ENCODE data around the gene FNDC3B.
A peak's percentile ranks its signal among the peaks of the same experiment; 100 is the strongest.

Gene FNDC3B

DNA sequence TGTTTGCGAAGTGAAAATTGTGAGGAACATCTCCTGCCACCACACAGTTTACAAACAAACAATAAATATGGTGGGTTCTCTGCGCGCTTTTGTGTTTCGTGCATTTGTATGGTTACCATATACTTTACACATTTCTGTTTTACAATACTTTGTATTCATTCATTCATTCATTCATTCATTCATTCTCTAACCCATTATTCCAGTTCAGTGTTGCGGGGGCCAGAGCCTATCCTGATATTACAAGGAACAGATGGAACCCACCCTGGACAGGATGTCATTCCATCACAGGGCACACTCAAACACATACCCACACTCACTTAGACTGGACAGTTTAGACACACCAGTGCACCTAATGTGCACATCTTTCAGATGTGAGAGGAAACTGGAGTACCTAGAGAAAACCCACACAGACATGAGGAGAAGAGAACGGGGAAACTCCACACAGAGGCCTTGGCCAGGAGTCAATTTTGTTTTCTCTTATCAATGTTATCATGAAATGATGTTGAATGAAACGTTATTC, 160.5 kb downstream of the FNDC3B start:
- no peak for DNase-seq

DNA sequence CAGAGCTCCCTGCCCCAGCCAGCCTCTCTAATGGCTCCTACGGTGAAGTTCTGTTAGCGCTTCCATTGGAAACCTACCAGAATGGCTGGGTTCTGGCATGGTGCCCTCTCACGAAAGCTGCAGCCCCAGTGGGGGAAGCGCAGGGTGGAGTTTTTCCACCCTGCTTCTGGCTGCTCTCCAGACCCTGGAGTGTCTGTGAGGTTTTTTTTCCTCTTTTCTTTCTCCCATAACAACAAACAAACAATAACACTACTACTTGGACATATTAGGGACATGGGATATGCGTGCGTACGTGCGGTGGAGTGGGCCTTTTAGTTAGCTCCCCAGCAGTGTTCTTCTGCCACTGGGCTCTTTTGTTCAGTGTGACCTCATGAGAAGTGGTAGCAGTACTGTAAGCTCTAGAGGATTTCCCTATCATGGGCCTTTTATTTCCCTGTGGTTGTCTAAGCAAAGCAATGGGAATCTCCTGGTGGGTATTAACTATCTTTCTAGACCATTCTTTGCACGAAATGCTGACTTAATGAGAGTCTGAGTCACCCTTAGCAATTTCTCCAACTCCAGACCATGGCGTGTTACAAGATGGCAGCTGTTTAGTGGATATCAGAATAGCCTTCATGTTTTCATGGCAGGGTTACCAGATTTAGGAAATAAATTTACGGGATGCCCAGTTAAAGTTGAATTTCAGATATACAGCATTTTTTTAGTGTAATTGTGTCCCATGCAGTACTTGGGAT, 161.9 kb downstream of the FNDC3B start:
- DNase-seq: peak; percentile 54

GRCh38 chr3:172201870-172202236, 162.5 kb downstream of the FNDC3B start:
- DNase-seq: no peak

- DNase-seq: no peak
These were observed 163.4 kb downstream of the FNDC3B start for GRCh38 chr3:172202797-172203196.

DNA sequence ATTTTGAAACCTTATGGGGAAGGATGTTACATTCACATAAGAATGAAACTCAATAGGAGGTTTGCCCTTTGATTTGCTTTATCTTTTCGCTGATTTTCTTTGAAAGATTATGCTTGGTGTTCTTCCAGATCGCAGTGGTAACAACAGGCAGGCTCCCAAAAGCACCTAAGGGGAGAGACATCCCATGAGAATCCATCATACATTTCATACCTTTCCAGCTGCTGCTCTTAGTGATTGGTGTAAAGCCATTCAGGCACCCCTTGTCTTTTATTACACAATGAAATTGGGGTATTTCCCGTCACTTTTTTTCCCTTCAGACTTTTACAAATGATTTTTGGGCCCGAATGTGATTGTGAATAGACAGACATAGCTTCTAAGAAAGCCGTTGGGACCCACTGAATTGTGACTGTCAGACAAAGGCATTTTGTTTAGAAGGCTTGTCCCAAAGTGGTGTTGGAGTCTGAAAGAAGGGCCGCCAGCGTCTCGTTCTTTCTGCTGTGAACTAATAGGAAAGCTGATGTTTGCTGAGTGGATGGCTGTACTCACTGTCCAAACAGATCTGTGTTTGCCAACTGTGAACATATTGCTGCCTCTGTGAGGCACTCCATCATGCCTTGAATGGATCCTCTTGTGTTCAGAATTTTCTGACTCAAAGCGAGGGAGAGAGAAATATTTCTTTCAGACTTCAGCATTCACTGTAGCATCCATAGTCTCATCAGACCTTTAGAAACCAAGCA, 164.3 kb downstream of the FNDC3B start:
- DNase-seq: peak; percentile 57

DNA sequence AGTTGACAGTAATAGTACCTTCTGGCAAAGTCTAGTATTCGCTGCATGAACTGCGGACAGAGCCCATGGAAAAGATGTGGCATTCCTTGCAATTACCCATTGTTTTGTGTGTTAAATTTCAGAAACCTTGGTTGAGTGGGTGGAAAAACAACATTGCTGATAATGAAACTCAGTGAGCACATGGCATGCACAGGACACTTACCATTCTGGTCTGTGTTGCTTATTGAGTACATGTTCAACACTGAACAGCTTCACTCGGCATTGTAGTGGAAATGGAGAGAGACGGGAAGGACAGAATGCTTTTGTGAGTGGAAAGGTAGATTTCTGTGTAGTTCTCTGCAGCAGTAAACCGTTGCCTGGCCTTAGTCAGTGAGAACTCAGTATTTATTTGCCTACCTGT, 165.3 kb downstream of the FNDC3B start:
- no peak for DNase-seq

DNA sequence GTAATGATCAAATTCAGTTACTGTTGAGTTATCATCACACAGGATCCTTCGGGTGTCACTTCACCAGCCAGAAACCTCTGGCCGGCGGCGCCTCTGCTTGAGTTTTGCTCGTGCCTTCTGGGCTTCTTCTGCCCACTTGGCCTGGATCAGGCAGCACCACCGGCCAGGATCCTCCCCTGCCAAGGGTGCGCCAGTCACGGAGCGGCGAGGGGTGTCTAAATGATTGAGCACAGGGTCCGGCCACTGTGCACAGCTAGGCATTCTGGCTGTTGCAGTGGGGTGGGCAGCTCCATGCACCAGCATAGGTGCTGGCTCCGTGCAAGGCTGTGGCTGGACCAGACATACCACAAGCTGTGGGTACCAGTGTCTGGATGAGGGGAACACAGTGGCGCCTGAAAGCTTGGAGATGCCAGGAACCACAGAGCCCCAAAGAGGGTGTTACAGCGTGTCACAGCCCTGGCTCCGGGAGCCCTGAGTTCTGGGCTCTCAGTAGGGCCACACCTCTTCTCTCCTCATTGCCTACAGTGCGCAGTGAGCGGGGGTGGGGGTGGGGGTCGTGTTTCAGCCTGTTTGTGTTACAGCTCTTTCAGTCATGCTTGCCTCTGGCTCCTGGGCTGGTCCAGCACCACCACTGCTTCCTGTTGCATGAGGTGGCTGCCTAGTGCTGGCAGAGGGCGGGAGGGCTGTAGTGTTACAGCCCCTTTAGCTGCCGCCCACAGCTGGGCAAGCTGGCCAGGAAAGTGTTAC, 169.4 kb downstream of the FNDC3B start:
- no peak for DNase-seq

- no peak for DNase-seq
These were observed 170.2 kb downstream of the FNDC3B start for GRCh38 chr3:172209333-172210321.

DNA sequence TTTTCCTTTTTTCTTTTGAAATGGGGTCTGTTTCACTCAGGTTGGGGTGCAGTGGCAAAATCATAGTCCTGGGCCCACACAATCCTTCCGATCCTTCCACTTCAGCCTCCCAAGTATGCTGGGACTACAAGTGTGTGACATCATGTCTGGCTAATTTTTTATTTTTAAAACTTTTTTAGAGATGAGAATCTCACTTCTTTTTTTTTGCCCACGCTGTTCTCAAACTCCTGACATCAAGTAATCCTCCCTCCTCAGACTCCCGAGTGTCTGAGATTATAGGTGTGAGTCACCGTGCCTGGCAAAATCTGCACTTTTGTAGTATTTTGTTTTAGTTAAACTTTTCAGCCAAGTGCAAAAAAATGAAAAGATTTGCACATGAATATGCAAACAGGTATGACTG, 171.0 kb downstream of the FNDC3B start:
- no peak for DNase-seq

DNA sequence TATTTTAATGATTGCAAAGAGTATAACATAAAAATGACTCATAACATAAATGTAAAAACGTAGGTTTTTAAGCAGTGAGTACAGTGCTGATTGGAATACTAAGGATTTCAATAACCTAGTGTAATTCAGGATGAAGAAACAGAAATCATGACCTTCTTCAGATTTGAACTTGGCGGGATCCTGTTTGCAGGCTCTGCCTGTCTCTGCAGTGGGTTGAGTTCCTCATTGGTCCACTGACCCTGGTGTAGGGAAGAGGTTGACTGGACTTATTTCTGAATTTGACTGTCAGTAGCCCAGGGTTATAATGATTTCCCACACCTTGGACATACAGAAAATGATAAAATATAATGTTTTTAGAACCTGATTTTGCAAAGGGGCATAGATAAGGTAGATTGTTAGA, 171.7 kb downstream of the FNDC3B start:
- no peak for DNase-seq

DNA sequence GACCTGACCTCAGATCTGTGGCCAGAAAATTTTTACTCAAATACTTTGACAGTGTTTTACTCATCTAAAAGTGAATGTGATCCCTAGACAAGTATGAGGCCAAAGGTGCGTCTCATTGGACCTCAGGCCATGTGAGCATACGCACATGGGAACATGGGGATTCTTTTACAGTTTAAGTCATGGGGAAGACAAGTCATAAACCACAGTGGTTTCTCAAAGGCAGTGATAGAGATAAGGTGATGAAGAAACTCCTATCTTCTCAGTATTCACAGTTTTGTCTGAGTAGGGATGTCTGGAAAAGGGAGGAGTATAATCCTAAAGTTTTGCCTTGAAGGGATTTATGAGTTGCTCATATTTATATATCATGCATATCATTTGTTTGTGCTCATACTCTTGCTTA, 173.8 kb downstream of the FNDC3B start:
- no peak for DNase-seq

DNA sequence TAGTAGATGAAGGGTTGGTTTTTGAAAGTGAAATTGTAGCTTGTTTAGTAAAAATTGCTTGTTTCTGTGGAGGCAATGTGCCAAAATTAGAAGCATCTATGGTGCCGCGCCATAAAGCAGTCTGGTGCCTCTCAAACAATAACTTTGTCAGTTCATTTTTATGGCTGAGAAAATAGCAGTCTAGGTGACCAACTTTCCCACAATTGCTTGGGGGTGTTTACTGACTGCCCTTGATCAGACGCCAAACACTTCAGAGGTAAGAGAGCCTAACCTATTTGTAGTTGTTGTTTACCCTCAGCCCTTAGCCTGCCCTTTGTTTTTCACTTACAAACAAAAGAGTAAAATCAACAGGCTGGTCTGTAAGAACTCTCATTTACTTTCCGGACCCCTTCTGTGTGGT, 174.5 kb downstream of the FNDC3B start:
- peak; percentile 80 for DNase-seq

DNA sequence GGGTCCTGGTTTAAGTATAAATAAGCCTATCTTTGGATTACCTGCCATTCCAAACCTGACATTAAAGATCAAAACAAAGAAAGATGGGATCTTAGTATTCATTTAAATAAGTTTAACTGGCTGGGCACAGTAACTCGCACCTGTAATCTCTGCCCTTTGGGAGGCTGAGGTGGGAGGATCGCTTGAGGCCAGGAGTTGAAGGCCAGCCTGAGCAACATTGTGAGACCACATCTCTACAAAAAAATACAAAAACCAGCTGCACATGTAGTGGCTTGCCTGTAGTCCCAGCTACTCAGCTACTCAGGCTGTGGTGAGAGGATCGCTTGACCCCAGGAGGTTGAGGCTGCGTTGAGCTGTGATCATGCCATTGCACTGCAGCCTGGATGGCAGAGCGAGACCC, 176.9 kb downstream of the FNDC3B start:
- no peak for DNase-seq

DNA sequence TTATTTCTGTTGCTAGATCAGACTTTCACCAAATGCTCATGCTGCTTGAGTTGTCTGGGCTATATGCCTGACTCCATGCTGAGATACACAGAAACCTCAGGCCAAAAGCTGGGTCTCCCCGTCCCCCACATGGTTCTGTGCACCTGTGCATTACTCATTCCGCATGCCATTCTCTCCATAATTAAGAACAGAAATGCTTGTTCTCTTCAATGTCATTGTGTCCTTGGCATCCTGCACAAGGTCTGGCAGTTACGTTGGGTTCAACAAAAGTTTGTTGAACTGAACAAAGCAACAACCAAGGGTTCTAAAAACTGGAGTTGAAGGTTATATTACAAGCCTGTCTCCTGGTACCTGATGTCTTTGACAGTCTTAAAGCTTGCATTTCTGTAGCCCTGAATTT, 177.5 kb downstream of the FNDC3B start:
- no peak for DNase-seq

DNA sequence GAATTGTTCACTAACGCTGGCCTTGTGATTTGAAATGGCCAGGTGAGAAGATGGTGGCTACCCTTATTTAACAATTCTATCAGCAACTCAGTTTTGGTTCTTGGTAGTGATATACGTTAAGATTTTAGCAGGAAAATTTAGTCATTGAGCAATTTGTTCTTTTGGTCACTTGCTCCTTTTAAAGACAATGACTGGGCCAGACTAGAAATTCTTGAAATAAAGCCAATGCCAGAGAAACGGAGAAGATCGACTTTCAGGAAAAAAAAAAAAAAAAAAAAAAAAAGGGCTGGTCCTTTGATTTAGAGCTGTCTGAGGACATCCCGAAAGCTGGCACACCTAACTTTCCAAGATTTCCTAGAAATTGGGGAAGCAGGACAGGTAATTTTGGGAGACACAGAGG, 178.5 kb downstream of the FNDC3B start:
- no peak for DNase-seq

GRCh38 chr3:172218350-172219323, 179.3 kb downstream of the FNDC3B start:
- DNase-seq: no peak

DNA sequence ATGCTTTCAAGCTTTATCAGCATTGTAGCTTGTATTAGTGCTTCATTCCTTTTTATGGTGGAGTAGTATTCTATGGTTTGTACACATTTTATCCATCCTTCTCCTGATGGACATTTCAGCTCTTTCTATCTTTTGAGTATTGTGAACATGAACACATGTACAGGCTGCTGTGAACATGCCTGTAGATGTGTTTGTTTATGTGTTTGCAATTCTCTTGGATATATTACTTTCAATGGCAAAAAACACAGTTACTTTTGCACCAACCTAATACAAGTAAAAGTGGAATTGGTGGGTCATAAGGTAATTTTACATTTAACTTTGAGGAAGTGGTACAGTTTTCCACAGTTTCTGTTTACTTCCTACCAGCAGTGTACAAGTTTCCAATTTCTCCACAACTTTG, 180.4 kb downstream of the FNDC3B start:
- no peak for DNase-seq

- DNase-seq: peak; percentile 10
These were observed 182.2 kb downstream of the FNDC3B start for GRCh38 chr3:172221547-172221946.

DNA sequence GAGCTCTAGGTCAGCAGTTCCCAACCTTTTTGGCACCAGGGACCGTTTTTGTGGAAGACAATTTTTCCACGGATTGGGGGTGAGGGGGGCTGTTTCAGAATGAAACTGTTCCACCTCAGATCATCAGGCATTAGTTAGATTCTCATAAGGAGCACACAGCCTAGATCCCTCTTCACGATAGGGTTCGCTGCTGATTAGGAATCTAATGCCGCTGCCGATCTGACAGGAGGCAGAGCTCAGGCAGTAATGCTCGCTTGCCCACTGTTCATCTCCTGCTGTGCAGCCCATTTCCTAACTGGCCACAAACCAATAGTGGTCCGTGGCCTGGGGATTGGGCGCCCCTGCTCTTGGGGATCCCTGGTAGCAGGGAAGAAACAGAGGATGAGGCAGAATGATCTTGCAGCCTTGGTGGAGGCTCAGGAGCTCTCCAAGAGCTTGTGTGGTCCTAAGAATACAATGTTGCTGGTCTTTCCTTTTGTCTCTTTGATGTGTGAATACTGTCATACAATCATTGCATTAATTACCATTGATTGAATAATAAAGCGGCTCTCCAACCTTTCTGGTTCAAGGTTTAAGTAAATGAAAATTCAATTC, 183.2 kb downstream of the FNDC3B start:
- DNase-seq: no peak

GRCh38 chr3:172223870-172224269, 184.5 kb downstream of the FNDC3B start:
- peak; percentile 14 for DNase-seq

All from NCI-H748 treated with DMSO at 0.1 percent for 48 hours (cell line).